LNCAP (cell line): ENCODE data around the gene GORASP1.

Experiments
- CTCF ChIP-seq: fragments of 450-650 bp; IDR thresholded peaks from 2 replicates; pipeline ENCODE4 v1.5.1; 2017; ENCODE audit warnings: mild to moderate bottlenecking

GORASP1 gene

GRCh38 chr3:39149498-39150147 is 42.2 kb upstream of the GORASP1 start:
- TF ChIP-seq CTCF: no peak

GRCh38 chr3:39149059-39149455 is 41.6 kb upstream of the GORASP1 start:
- no peak for TF ChIP-seq CTCF

GRCh38 chr3:39148435-39149058 is 41.1 kb upstream of the GORASP1 start:
- no peak for TF ChIP-seq CTCF

GRCh38 chr3:39147711-39148434 is 40.4 kb upstream of the GORASP1 start:
- TF ChIP-seq CTCF: no peak

GRCh38 chr3:39146611-39147591 is 39.5 kb upstream of the GORASP1 start:
- no peak for TF ChIP-seq CTCF

- TF ChIP-seq CTCF: no peak
Measured at GRCh38 chr3:39146083-39146501, 38.7 kb upstream of the GORASP1 start.
